ENCODE data around the gene RPP25L.

- TF ChIP-seq CTCF (IDR thresholded peaks at IDR 0.05 in 2 of 3, conservative IDR thresholded peaks at IDR 0.05 in 1 of 3; ENCODE audit: borderline replicate concordance in 1 of 3, insufficient read depth in 1 of 3, low read depth in 2 of 3, low read length in 2 of 3) (no peak), JUND (IDR thresholded peaks at IDR 0.05) (no peak), POLR2AphosphoS5 (IDR thresholded peaks at IDR 0.05; ENCODE audit: low read depth, low read length) (no peak), SIN3A (IDR thresholded peaks at IDR 0.05; ENCODE audit: low read depth) (no peak), MAX (IDR thresholded peaks at IDR 0.05) (no peak), CEBPB (IDR thresholded peaks at IDR 0.05; ENCODE audit: low read depth) (no peak)
Observed at GRCh38 chr9:34589636-34590380, 22.1 kb downstream of the RPP25L start, which contains the start of gene CNTFR.

All from HCT116 (cell line).